IPS-15b (cell line): ENCODE data around the gene NEDD8.

Experiments
- H3K27me3 ChIP-seq: one replicate; pipeline ENCODE4 v1.6.1; 2013; ENCODE audit warnings: low read length; ENCODE audit not compliant: control insufficient read depth, insufficient read depth
- H3K36me3 ChIP-seq: one replicate; pipeline ENCODE4 v1.6.1; 2013; ENCODE audit warnings: low read length; ENCODE audit not compliant: control insufficient read depth, insufficient read depth
- H3K4me1 ChIP-seq: one replicate; pipeline ENCODE4 v1.6.1; 2013; ENCODE audit warnings: mild to moderate bottlenecking, low read length; ENCODE audit not compliant: control insufficient read depth, insufficient read depth
- H3K4me3 ChIP-seq: one replicate; pipeline ENCODE4 v1.5.1; 2013; ENCODE audit warnings: low read depth, low read length
- H3K9ac ChIP-seq: one replicate; pipeline ENCODE4 v1.6.1; 2013; ENCODE audit warnings: low read depth, mild to moderate bottlenecking, low read length
- H3K9me3 ChIP-seq: one replicate; pipeline ENCODE4 v1.6.1; 2013; ENCODE audit warnings: mild to moderate bottlenecking, low read length; ENCODE audit not compliant: control insufficient read depth, insufficient read depth

NEDD8 gene

DNA sequence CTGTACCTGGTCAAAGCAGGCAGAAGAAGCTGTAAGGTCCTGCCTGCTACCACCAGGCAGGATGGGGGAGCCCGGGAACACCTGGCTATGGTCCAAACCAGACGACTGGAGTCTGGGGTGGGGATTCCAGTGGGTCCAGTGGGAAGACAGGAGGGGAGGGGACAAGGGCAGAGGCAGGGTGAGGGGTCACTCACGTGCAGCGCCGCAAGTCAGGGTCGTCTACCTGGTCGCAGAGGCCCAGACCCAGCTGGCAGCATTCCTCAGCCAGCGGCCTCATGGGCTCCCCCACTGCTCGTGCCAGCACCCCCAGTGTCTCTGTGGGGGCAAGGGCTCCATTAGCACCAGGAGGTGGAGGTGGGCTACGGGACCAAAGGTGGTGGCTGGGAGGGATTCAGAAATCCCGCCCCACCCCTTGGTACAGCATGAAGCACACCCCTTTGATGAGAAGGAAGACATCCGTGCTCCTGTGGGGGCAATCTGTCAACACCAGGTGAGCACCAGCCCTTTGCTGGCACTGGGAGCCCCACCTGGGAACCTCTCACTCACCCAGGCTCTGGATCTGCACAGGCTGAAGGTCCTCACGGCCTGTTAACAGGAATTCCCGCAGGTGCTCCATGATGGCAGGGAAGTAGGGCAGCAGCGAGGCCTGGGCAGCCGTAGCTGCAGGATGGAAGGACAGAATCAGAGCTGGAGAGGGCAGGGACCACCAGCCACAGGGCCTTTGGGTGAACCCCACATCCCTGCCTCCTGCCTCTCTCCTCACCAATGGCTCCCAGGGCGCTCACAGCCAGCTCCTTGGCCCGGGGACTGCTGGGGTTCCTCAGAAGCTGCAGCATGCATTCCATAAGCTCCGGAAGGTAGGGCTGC, 47.8 kb downstream of the NEDD8 start:
- H3K4me1 ChIP-seq = peaks cover 6% of the 10 kb centered on the region
- no peak overlapping the region for H3K9ac ChIP-seq
- H3K9me3 ChIP-seq = no peaks in the 10 kb centered on the region
- no peaks in the 10 kb centered on the region for H3K27me3 ChIP-seq
- H3K36me3 ChIP-seq = peaks cover 77% of the 10 kb centered on the region
- H3K4me3 ChIP-seq = no peak overlapping the region

DNA sequence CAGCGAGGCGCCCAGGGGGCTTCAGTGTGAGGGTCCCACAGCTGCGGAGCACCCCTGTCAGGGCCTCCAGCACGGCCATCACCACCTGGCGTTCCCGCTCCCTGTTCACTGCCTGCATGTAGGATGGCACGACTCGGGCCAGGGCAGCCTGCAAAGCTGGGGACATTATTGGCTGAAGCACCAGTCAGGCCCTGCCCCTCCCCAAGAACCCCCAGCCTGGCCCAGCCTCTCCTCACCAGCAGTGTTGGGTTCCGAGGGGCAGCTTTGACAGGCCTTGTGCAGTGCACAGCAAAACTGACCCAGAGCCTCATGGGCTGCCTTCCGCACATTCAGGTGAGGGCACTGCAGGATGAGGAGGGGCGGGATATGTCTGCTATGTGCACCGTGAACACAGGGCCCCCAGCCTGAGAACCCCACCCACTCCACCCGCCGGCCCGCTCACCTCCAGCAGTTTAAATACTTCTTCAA, 49.1 kb downstream of the NEDD8 start:
- Histone ChIP-seq H3K9me3 (no peaks in the 10 kb centered on the region), H3K27me3 (no peaks in the 10 kb centered on the region), H3K4me3 (no peak overlapping the region), H3K9ac (no peak overlapping the region), H3K4me1 (peaks cover 6% of the 10 kb centered on the region), H3K36me3 (peaks cover 89% of the 10 kb centered on the region)

DNA sequence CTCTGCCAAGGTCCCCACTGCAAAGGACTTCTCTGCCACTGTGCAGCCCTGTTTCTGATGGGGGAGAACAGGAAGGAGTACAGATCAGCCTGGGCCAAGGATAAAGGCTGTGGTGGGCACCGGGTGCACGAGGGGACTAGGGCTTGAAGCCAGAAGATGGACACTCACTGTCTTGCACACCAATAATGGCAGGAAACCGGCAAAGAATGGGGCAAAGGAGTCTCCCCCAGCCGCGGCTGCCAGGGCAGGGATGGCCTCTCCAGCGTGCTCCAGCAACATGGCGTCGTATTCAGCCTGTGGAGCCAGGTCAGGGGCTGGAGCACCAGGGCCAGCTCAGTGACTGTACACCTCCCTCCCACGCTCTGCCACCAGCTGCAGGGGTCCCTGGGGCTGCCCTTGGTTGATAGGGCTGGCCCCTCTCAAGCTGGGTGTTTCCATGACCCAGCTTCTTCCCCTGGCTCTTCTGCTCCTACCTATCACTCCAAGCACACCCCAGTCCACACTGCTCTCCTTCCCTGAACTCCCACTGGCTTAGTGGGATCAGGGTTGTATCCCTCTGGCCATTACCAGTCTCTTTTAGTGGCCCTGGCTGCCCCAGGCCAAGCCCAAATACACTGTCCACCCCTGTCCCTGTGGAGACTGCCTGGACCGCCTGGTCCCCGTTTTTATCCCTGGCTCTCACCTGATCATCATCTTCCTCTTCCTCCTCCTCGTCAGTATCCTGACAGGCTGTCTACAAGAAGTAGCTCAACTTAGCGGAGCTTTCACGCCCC, 49.9 kb downstream of the NEDD8 start:
- Histone ChIP-seq H3K4me3 (no peak overlapping the region), H3K4me1 (no peaks in the 10 kb centered on the region), H3K36me3 (peaks cover 94% of the 10 kb centered on the region), H3K9me3 (no peaks in the 10 kb centered on the region), H3K9ac (no peak overlapping the region), H3K27me3 (no peaks in the 10 kb centered on the region)

DNA sequence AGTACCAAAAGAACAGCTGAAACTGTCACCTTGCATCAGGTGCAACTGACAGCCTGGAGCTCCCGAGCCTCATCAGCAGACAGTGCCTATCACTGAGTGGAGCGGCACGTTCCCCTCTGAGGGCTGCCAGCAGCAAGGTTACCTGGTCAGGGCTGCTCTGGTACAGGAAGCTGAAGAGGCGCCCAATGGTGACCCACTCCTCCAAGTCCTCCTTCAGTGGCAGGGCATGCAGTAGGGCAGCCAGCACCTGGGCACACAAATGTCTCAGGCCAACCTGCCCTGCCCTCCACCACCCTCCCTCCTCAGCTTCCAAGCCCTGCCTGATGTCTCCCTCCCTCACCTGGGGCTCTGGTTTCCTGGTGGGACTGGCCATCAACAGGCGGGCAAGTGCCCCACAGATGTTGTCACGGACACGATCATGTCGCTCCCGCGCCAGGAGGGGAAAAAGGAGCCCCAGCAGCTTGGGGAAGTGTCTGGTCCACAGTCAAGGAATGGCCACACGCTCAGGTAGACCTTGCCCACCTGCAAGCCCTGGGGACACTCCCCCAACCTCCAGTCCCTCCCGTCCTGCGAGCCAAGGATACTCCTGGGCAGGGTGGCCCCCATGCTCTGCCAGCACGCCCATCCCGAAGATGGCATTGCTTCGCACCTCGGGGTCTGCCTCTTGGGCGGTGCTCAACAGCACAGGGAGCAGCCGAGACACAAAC, 50.6 kb downstream of the NEDD8 start:
- H3K9ac ChIP-seq = no peak overlapping the region

DNA sequence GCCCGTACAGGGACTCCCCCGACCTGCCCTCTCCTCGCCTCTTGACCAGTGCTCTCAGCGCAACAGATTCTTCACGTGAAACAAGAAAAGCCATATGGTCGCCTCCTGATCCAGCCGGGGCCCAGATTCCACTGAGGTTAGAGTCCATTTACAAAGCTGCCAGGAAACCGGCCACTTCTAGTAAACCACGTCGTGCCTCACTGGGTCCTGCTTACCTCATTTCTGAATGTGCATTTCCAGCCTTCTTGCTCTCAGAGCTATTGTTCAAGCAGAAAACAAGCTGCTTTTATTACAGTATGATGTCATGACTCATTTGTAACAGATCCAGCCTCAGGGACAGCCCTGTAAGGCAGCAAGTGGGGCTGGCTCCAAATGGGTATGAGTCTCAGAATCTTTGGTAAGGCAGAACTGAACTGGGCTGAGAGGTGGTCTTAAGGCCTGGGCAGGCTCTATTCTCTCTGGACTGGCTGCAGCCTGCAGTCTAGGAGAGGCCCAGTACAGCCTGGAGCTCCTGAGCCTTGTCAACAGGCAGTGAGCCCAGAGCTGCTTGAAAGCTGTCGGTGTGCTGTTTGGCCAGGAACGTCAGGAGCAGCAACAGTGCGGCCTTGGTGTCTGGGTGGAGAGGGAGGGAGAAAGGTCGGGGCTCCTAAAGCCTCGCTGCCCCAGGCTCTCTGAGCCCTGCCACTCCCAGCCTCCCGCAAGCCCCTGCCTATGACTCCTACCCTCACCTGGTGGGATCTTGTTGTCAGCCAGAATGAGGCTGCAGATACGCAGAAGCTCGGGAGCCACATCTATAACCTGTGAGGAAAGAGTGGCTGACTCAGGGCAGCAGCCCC, 52.0 kb downstream of the NEDD8 start:
- H3K9me3 ChIP-seq = no peaks in the 10 kb centered on the region
- H3K9ac ChIP-seq = no peak overlapping the region
- no peaks in the 10 kb centered on the region for H3K27me3 ChIP-seq
- peaks cover 76% of the 10 kb centered on the region for H3K36me3 ChIP-seq
- H3K4me1 ChIP-seq = no peaks in the 10 kb centered on the region
- H3K4me3 ChIP-seq = no peak overlapping the region

More for the DNA sequence above, 50.6 kb downstream of the NEDD8 start:
- Histone ChIP-seq H3K4me3 (no peak overlapping the region), H3K9me3 (no peaks in the 10 kb centered on the region), H3K36me3 (peaks cover 89% of the 10 kb centered on the region), H3K27me3 (no peaks in the 10 kb centered on the region), H3K4me1 (no peaks in the 10 kb centered on the region)

DNA sequence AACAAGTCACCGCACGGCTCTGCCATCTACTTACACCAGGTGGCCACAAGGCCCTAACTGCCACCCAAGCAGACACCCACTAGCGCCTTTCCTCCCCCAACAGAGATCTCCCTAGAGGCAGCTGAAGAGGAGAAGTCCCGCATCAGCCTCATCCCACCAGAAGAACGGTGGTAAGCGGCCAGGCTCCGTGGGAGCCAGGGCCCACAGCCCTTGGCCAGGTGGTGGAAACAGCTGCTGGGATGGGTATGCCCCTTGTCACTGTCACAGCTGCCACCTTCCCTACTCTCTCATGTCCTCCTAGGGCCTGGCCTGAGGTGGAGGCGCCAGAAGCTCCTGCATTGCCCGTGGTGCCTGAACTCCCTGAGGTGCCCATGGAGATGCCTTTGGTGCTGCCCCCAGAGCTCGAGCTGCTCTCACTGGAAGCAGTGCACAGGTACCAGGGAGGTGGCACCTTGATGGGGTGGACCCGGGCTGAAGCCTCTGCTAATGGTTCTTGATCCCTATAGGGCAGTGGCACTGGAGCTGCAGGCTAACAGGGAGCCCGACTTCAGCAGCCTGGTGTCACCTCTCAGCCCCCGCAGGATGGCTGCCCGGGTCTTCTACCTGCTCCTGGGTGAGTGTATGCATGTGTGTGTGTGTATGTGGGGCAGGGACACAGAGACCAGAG, 52.7 kb downstream of the NEDD8 start:
- Histone ChIP-seq H3K27me3 (no peaks in the 10 kb centered on the region), H3K36me3 (peaks cover 71% of the 10 kb centered on the region), H3K9me3 (no peaks in the 10 kb centered on the region), H3K4me1 (no peaks in the 10 kb centered on the region), H3K9ac (no peak overlapping the region), H3K4me3 (no peak overlapping the region)

DNA sequence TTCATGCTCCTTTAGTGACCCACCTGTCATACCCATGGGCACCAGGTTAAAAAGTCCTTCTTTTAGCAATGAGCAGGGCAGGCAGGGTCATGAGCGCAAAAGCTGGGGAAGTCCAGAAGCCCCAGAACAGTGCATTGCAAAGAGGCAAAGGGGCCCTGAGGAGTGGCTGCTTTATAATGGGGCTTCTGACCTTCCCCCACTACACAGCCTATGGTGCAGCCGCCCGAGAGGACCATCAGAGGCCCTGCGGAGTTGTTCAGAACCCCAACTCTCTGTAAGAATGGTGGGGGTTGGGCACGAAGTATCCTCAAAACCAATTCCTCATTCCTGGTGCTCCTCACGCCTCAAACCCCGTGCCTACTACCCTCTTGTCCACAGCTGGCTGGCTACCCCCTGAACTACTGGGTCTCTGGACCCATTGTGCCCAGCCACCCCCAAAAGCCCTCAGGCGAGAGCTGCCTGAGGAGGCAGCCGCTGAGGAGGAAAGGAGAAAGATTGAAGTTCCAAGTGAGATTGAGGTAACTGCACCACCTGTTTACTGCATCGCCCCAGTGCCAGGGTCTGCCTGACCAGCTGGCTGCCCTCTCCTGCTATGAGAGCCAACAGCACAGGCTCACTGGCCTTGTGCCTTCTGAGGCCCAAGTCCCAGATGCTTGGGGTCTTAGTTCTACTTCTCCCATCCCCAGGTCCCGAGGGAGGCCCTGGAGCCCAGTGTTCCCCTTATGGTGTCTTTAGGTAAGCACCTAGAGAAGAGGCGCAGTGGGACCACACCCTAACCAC, 53.6 kb downstream of the NEDD8 start:
- Histone ChIP-seq H3K9me3 (no peaks in the 10 kb centered on the region), H3K9ac (no peak overlapping the region), H3K4me3 (no peak overlapping the region), H3K27me3 (no peaks in the 10 kb centered on the region), H3K36me3 (peaks cover 64% of the 10 kb centered on the region), H3K4me1 (no peaks in the 10 kb centered on the region)

DNA sequence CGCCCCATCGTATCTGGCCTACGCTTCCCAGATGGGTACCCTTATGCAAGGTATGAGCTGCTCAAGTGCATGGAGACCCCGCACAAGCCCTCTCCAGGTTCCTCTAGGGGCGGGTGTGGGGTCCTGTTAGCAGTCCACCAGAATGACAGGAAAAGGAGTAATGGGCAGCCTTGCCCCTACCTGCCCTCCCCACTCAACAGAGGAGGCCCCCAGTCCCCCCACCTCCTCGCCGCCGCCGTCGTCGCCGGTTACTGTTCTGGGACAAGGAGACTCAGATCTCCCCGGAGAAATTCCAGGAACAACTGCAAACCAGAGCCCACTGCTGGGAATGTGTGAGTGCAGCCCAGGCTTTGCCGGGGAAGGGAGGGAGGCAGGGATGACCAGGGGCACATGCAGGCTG, 54.3 kb downstream of the NEDD8 start:
- H3K4me1 ChIP-seq = no peaks in the 10 kb centered on the region
- H3K4me3 ChIP-seq = no peak overlapping the region
- H3K27me3 ChIP-seq = no peaks in the 10 kb centered on the region
- H3K9me3 ChIP-seq = no peaks in the 10 kb centered on the region
- no peak overlapping the region for H3K9ac ChIP-seq
- H3K36me3 ChIP-seq = peaks cover 62% of the 10 kb centered on the region

DNA sequence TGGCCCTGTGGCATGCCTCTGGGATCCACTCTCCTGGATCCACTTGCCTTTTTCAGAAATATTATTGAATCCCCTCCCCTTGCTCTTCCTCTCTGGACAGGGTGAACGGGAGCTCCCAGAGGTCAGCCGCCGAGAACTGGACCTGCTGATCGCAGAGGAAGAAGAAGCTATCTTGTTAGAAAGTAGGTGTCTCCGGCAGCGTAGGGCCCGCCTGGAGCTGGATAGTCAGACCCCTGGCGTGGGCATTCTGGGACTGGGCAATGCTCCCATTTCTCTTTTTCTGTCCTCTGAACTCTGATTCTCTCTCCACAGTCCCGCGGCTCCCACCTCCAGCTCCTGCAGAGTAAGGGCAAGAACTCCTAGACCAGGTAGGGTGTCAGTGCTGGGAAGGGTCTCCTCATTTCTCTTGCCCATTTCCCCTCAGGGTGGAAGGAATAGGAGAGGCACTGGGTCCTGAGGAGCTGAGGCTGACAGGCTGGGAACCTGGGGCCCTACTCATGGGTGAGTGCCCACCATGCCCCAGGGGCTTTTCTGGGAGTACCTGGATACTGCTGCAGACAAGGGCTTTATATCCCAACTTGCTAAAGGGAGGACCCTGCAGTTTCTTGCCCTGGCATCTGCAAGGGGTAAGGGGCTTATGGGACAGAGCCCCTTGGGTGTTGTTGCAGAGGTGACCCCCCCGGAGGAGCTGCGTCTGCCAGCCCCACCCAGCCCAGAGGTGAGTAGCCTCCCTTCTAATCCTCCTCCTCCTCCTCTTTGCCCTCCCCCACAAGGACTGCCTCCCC, 54.9 kb downstream of the NEDD8 start:
- no peak overlapping the region for H3K9ac ChIP-seq
- H3K27me3 ChIP-seq = no peaks in the 10 kb centered on the region
- peaks cover 56% of the 10 kb centered on the region for H3K36me3 ChIP-seq
- H3K9me3 ChIP-seq = no peaks in the 10 kb centered on the region
- no peak overlapping the region for H3K4me3 ChIP-seq
- H3K4me1 ChIP-seq = peaks cover 2% of the 10 kb centered on the region

DNA sequence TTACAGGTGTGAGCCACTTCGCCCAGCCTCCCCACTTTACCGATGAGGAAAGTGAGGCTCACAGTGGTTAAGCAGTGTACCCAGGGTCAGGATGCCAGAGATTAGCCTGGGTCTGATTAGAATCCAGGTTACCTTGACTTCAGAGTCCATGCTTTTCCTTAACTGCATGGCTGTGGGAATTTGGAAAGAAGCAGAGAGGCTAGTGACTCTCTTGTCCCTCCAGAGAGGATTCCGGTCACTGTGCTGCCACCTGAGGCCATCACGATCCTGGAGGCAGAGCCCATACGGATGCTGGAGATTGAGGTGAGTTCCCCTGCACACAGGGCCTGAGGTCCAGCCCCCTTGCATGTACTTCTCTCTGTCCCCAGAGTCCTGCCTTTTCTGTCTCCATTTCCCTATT, 55.6 kb downstream of the NEDD8 start:
- Histone ChIP-seq H3K9ac (no peak overlapping the region), H3K27me3 (no peaks in the 10 kb centered on the region), H3K36me3 (peaks cover 49% of the 10 kb centered on the region), H3K4me1 (peaks cover 3% of the 10 kb centered on the region), H3K9me3 (no peaks in the 10 kb centered on the region), H3K4me3 (no peak overlapping the region)
